Measurements from ENCODE around the gene IQSEC3. TPM values are rescaled to one million over a fixed set of nuclear protein-coding genes. Genes with fewer than 3 reads are reported as not detected.
"Not testable (repeated sequence)": the region's sequence is repeated elsewhere in the genome, so short reads cannot be mapped to it uniquely, and the experiment has no call there.

The IQSEC3 gene
- total RNA-seq, 1 donor from 2014 or later, result 2.3 TPM

DNA sequence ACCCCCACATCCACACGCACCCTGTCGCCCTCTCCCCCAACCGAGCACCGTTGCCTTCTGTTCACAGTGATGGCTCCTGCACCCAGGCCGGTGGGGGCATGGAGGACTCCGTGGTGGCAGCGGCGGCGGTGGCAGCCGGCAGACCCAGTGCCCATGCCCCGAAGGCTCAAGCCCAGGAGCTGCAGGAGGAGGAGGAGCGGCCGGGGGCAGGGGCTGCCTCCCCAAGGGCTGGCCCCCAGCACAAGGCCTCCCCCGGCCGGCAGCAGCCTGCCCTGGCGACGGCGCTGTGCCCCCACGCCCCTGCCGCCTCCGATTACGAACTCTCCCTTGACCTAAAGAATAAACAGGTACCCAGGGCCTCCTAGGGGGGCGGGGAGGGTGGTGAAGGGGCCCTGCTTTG, 59.0 kb downstream of the IQSEC3 start:
- intact Hi-C loops (cut with DNase I), result no loop called here
- DNase-seq (ENCODE audit: missing footprints), result no peak
- ATAC-seq, result no peak

DNA sequence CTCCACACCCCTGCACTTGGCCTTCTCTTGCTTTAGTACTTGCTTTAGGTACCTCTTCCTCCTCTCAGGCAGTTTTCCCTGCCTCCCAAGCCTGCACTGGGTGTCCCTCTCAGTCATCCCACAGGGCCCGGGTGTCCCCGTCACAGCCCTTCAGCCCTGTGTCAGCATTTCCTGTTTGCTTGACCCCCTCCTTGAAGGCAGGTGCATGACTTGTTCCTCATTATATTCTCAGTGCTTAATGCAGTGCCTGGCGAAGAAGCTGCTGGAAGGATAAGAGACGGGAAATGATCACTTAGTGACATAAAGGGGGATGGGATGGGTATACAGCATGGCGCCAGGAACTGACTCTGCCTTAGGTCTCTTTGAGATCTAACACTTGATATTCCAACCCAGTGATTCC, 61.5 kb downstream of the IQSEC3 start:
- DNase-seq (ENCODE audit: missing footprints), result no peak
- intact Hi-C loops (cut with DNase I), result no loop called here
- no peak for ATAC-seq

DNA sequence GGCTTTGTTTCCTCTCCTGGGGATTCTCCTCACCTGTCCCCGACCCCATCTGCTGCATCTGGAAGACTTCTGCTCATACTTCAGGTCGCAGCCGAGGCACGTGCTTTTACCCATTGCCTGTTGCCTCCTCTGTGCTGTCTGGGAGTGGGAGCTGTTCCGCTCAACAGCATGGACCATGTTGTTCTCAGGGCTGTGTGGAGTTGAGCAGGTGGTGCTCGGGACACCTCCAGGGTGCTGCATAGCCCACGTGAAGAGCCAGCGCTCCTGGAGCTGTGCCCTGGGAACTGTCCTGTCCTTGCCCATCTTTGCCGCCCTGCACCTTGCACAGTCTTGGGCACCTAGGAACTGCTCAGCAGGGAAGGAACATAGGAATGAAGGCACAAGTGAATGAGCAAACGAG, 62.4 kb downstream of the IQSEC3 start:
- no peak for ATAC-seq
- DNase-seq (ENCODE audit: missing footprints), result no peak
- intact Hi-C loops (cut with DNase I), result no loop called here

DNA sequence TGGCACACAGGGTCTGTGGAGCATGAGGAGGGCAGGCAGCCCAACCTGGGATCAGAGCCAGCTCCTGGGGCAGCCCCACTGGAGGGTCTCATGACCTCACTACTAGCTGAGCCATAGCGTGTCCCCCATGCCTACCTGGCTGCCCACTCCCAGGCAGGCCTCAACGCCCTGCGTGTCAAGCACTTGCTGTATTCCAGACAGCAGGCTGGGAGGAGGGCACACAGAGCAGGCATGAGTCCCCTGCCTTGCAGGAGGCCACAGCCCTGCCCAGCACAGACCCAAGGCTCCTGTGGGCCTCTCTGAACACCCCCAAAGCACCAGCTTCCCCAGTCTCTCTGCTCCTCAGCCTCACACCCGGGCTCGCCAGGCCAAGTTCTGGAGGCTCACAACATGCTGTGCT, 64.0 kb downstream of the IQSEC3 start:
- ATAC-seq (no peak), DNase-seq (ENCODE audit: missing footprints) (no peak)
- intact Hi-C loops (cut with DNase I), result no loop called here

DNA sequence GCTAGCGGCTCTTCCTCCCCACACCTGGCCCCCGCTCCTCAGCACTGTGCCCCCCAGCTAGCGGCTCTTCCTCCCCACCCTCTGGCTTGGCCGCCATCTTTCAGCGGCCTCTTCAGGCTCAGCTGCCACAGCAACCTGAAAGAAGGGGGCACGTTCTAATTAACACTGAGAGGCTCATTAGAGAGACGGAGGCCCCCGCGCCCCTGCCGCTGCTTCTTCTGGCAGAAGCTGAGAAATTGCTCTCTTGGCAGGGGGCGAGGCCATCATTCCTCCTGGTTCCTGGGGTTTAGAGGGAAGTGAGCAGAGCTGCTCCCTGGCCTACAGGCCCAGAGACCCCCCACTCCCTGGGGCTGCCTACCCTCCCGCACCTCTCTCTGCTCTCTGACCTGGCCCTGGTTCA, 64.4 kb downstream of the IQSEC3 start:
- intact Hi-C loops (cut with DNase I), result no loop called here
- ATAC-seq (no peak), DNase-seq (ENCODE audit: missing footprints) (no peak)

DNA sequence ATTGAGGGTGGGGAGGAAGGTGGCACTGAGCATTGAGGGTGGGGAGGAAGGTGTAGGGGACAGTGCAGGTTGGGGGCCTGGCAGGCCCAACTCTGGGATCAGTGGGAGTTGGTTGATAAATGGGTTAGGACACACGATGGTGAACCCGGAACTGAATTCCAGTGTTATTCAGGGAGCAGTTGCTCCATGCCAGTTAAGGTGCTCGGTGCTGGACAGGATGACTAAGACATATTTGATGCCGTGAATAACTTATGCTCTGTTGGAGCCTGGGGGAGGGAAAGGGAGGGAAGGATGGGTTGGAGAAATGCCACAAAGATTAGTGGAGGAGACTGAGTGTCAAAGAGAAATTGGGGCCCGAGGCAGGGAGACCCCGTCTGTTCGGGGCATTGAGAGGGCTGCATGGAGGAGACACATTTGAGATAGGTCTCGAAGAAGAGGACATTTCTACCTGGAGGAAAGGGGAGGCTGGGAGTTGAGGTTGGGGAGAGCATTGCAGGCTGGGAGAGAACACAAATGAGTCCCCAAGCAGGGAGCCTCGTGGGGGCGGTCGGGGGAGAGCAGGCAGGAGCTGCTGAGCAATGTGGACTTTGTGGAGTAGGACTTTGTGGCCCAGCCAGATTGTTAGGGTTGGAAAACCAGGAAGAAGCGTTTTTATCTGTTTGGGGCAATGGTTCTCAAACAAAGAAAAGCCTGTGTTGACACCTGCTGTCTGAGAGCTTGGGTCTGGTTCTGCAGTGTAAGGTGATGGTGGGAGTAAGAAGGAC, 65.3 kb downstream of the IQSEC3 start:
- intact Hi-C loops (cut with DNase I), result no loop called here
- ATAC-seq (no peak), DNase-seq (ENCODE audit: missing footprints) (no peak)

DNA sequence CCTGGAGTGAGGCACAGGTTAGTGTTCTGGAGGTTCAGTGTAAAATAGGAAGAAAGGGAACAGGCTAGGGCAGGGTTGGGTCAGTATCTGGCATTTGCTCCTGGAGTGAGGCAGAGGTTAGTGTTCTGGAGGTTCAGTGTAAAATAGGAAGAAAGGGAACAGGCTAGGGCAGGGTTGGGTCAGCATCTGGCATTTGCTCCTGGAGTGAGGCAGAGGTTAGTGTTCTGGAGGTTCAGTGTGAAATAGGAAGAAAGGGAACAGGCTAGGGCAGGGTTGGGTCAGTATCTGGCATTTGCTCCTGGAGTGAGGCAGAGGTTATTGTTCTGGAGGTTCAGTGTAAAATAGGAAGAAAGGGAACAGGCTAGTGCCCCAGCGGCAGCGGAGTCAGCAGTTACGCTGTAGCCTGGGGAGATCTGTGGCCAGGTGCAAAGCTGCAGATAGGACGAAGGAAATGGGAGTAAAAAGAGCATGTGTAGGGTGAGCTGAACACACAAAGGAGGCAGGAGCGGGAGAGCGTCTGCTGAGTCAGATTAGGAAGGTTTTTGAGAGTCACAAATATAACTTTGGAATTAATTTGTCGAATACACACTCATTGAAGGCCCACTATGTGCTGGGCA, 67.2 kb downstream of the IQSEC3 start:
- intact Hi-C loops (cut with DNase I); DNase-seq (ENCODE audit: missing footprints); ATAC-seq: not testable (repeated sequence)

DNA sequence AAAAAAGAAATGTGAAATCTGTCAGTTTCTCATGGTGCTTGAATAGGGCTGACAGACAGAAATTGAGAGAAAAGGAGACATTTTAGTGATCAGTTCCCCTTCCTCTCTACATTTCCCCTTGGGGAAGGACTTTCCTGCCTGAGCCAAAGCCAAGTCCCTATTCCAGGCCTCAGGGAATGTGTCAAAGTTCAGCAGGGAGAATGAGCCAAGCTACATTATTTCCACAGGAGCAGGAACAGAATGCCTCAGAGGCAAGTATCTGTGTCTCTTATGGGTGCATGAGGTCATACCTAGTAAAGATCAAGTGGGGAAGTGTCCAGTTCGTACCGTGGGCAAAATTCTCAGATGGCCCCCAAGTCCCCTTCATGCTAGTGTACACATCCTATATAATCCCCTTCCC, 68.6 kb downstream of the IQSEC3 start:
- no peak for ATAC-seq
- no peak for DNase-seq (ENCODE audit: missing footprints)
- intact Hi-C loops (cut with DNase I), result no loop called here

DNA sequence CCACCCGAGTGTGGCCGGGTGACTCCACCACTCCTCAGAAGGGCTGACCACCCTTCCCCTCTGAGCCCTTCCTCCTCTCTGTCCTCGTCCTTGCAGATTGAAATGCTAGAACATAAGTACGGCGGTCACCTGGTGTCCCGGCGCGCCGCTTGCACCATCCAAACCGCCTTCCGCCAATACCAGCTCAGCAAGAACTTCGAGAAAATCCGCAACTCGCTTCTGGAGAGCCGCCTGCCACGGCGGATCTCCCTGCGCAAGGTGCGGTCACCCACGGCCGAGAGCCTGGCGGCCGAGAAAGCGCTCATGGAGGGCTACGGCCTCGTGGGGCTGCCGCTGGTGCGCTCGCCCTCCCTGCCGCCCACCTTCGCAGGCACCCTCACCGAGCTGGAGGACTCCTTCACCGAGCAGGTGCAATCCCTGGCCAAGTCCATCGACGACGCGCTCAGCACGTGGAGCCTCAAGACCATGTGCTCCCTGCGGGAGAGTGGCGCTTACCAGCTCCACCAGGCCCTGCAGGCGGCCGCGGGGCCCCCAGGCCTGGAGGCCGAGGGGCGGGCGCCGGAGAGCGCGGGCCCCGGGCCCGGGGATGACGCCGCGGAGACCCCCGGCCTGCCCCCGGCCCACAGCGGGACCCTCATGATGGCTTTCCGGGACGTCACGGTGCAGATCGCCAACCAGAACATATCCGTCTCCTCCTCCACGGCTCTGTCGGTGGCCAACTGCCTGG, 71.8 kb downstream of the IQSEC3 start:
- no peak for ATAC-seq
- peak; percentile 5 for DNase-seq (ENCODE audit: missing footprints)
- intact Hi-C loops (cut with DNase I), result no loop called here

DNA sequence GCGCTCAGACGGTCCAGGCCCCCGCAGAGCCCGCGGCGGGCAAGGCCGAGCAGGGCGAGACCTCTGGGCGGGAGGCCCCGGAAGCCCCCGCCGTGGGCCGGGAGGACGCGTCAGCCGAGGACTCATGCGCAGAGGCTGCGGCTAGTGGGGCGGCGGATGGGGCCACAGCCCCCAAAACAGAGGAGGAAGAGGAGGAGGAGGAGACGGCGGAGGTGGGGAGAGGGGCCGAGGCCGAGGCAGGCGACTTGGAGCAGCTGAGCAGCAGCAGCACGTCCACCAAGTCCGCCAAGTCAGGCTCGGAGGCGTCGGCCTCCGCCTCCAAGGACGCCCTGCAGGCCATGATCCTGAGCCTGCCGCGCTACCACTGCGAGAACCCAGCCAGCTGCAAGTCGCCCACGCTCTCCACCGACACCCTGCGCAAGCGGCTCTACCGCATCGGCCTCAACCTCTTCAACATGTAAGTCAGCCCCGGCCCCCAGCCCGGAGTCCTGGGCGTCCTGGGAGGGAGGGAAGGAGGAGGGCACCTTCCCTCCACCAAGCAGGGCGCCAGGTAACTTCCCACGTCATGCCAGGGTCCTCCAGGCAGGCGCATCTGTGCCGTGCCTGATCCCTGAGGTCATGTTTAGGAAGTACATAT, 72.4 kb downstream of the IQSEC3 start:
- peak; percentile 35 for ATAC-seq
- intact Hi-C loops (cut with DNase I), result no loop called here

DNA sequence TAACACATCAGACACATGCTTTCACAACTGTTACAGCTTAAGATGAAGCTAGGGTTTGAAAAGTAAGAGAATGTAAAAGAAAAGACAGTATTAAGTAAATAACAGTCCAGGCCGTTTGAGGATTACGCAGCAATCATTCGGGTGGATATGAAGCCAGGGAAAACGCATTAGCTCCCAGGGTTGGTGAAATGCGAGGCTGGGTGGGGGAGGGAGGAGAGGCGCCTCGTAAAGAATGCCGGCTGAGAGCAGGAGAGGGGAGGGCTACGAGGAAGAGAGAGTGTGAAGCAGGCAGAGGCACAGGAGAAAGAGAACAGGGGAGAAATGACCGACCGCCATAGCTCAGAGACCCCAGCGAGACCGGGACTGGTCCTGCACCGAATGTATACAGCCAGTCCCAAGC, 73.0 kb downstream of the IQSEC3 start:
- ATAC-seq (no peak), DNase-seq (ENCODE audit: missing footprints) (no peak)

More for the DNA sequence above, 72.4 kb downstream of the IQSEC3 start:
- DNase-seq (ENCODE audit: missing footprints), result peak; percentile 75

DNA sequence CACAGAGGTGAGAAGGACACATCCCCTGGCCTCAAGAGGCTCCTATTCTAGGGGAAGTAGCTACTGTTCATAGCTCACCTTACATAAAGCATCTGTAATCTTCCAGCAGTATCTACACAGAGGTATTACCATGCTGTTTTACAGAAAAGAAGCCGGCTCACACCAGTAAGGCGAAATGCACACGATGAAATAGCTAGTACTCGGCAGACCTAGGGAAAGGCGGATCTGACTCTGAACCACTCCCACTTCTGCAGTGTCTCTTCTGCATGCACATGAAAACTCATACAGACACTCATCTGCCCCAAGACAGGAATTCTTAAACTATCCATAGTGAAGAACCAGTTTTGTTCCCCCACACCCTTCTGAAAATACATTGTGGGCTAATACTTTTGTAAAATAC, 73.6 kb downstream of the IQSEC3 start:
- ATAC-seq, result no peak
- intact Hi-C loops (cut with DNase I), result no loop called here
- no peak for DNase-seq (ENCODE audit: missing footprints)

More for the DNA sequence above, 73.0 kb downstream of the IQSEC3 start:
- intact Hi-C loops (cut with DNase I), result no loop called here

DNA sequence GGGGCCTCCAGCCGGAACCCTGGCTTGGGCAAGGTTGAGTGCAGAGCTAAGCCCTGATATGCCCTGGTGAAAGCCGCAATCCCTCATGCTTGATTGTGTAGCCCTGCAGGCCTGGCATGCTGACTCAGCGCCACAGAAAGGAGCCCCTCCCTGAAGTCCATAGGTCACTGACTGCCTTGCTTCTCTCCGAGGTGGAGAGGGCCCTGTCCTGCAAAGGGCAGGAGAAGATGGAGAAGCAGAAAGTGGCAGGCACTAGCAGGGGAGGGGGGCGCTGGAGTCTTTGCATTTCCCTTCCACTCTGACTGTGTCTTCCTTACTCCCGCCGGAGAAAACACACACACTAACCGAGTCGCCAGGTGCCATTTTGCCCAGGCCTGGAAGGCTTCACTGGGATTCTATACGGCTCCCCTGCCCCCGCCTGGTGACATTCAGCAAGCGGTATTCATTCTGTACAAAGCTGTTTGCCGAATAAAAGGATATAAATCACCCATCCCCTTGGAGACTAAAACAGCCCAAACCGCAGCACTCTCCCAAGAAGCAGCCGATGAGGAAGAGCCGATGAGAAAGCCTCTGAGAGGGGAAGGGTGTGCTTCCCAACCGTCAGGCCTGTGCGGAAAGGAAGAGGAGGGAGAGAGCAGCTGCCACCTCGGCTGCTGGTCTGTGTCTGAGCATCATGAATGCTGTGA, 77.5 kb downstream of the IQSEC3 start:
- intact Hi-C loops (cut with DNase I), result no loop called here
- peak; percentile 57 for DNase-seq (ENCODE audit: missing footprints)
- ATAC-seq, result no peak

DNA sequence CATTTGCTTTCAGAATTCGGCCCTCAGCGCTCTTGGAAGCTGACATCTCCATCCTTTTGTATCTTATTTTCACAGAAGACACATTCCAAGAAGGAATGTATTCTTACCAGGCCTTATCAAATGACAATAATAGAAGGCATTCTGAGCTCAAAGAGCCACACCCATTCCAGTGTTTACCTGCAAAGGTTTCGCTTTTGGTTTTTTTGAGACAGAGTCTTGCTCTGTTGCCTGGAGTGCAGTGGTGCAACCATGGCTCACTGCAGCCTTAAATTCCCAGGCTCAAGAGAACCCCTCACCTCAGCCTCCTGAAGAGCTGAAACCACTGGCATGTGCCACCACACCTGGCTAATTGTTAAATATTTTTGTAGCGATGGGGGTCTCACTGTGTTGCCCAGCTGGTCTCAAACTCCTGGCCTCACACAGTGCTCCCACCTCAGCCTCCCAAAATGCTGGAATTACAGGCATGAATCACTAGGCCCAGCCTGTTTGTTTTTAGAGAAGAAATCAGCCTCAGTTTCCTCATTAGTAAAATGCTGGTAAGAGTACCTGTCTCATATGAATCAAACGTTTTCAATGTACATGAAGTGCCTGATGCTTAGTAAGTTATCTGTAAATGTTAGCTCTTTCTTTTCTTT, 78.2 kb downstream of the IQSEC3 start:
- intact Hi-C loops (cut with DNase I), result no loop called here
- DNase-seq (ENCODE audit: missing footprints) (no peak), ATAC-seq (no peak)

DNA sequence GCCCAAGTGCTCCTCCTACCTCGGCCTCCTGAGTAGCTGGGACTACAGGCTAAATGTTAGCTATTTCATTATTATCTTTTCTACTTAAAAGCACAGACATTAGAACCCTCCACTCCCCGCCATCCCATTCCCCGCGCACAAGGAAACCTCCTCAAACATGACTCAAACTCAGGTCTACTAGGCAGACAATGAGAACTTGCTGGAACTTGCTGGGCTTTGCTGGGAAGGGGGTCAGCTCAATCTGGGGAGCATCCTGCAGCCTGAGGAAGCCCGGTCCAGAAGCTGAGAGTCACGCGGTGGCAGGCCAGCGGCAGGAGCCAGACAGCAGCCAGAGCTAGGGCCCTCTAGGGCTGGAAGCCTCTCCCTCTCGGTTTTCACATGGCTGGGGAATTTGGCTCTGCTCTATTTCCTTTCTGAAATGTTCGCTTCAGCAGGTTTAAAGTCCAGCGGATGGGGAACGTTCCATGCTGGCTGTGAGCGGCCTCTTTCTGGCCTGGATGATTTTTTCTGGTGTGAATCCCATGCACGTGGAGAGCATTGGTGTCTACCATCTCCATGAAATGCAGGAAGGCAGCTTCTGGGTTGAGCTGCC, 78.9 kb downstream of the IQSEC3 start:
- ATAC-seq (peak; percentile 24), DNase-seq (ENCODE audit: missing footprints) (peak; percentile 17)
- intact Hi-C loops (cut with DNase I), result no loop called here

DNA sequence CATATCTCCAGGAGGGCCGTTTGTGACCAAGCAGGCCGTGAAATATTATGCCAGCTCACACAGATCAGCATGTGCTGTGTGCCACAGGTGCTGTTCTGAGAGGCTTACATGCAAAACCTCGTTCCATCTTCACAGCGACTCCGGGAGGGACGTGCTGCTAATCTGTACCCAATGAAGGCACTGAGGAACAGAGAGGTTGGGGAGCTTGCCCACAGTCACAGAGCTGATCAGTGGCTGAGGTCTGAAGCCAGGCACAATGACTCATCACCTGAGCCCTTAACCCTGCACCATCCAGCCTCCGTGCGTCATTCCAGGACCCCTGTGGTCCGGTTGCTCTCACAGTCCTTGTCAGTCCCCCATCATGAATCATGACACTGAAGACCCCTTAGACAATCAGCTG, 80.7 kb downstream of the IQSEC3 start:
- intact Hi-C loops (cut with DNase I), result no loop called here
- ATAC-seq (no peak), DNase-seq (ENCODE audit: missing footprints) (peak; percentile 30)

DNA sequence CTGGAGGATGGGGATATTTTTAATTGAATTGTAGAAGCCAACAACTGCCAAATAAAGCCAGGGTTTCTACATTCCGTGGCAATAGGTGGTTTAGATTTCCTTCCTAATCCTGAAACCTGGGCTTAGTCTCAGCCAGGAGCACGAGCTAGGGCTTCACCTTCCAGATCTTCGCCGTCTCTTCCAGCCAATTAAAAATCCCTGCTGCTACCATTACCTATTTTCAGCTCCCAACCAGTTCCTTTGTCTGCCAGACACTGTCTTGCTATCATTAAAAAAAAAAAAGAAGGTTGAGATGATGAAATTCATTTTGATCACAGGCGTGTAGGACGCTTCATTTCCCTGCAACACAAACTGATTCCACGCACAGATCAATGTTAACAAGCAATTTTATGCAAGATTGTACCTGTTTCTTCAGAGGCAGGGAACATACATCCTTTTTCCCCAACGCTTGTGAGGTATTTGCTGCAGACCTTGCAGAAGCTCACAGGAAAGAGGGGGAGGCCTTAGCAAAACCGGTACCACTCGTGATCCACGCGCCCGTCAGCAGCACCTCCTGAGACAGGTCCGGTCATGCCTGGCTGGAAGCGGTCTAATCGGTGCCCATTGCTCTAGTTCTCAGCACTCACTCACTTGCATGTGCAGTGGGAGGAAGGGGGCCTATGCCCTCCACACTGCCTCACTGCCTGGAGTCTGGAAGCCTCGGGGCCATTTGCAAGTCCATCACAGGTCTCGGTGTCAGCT, 82.3 kb downstream of the IQSEC3 start:
- peak; percentile 4 for DNase-seq (ENCODE audit: missing footprints)
- intact Hi-C loops (cut with DNase I), result no loop called here
- no peak for ATAC-seq

DNA sequence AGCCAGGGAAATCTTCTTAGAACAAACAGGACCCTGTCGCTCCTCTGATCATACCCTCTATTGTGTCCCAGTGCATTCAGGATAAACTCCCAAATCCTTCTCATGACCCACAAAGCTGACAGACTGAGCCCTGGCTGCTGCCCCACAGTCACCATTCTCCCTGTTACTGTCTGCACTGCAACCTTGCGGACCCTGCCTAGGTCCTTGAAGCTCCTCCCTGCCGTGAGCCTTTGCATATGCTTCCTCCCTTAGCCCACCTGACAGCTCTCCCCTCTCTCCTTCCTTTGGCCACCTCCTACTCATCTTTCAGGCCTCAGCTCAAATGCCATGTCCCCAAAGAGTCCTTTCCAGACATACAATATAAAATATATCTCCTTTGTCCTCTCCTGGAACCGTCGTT, 85.0 kb downstream of the IQSEC3 start:
- peak; percentile 4 for DNase-seq (ENCODE audit: missing footprints)
- intact Hi-C loops (cut with DNase I), result no loop called here
- no peak for ATAC-seq
